ENCODE data around the gene CBX5. TPM values are rescaled to one million over a fixed set of nuclear protein-coding genes. Genes with fewer than 3 reads are reported as not detected.
A peak's percentile ranks its signal among the peaks of the same experiment; 100 is the strongest.

The CBX5 gene
- total and polyA plus RNA-seq, 9 of the 15 experiments (the other 6 are each of a cell fraction or from before 2014, with no cell fraction given) = 32.6 to 102 (median 59.2) TPM

GRCh38 chr12:54306925-54307741, 27.2 kb upstream of the CBX5 start (continued):
- TF ChIP-seq, protein P1, sequence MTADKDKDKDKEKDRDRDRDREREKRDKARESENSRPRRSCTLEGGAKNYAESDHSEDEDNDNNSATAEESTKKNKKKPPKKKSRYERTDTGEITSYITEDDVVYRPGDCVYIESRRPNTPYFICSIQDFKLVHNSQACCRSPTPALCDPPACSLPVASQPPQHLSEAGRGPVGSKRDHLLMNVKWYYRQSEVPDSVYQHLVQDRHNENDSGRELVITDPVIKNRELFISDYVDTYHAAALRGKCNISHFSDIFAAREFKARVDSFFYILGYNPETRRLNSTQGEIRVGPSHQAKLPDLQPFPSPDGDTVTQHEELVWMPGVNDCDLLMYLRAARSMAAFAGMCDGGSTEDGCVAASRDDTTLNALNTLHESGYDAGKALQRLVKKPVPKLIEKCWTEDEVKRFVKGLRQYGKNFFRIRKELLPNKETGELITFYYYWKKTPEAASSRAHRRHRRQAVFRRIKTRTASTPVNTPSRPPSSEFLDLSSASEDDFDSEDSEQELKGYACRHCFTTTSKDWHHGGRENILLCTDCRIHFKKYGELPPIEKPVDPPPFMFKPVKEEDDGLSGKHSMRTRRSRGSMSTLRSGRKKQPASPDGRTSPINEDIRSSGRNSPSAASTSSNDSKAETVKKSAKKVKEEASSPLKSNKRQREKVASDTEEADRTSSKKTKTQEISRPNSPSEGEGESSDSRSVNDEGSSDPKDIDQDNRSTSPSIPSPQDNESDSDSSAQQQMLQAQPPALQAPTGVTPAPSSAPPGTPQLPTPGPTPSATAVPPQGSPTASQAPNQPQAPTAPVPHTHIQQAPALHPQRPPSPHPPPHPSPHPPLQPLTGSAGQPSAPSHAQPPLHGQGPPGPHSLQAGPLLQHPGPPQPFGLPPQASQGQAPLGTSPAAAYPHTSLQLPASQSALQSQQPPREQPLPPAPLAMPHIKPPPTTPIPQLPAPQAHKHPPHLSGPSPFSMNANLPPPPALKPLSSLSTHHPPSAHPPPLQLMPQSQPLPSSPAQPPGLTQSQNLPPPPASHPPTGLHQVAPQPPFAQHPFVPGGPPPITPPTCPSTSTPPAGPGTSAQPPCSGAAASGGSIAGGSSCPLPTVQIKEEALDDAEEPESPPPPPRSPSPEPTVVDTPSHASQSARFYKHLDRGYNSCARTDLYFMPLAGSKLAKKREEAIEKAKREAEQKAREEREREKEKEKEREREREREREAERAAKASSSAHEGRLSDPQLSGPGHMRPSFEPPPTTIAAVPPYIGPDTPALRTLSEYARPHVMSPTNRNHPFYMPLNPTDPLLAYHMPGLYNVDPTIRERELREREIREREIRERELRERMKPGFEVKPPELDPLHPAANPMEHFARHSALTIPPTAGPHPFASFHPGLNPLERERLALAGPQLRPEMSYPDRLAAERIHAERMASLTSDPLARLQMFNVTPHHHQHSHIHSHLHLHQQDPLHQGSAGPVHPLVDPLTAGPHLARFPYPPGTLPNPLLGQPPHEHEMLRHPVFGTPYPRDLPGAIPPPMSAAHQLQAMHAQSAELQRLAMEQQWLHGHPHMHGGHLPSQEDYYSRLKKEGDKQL (CRISPR knock-in tag; IDR thresholded peaks at IDR 0.05; ENCODE audit: borderline replicate concordance) = no peak
- TF ChIP-seq MYNN (IDR thresholded peaks at IDR 0.05) (peak; percentile 82), MYNN (CRISPR knock-in tag; IDR thresholded peaks at IDR 0.05) (no peak), SIRT6 (IDR thresholded peaks at IDR 0.05; ENCODE audit: low read depth, low read length) (no peak), RFX5 (IDR thresholded peaks at IDR 0.05; ENCODE audit: low read depth, low read length) (no peak), ZNF134 (CRISPR knock-in tag; conservative IDR thresholded peaks at IDR 0.05) (no peak), BCLAF1 (IDR thresholded peaks at IDR 0.05; ENCODE audit: borderline replicate concordance in 1 of 2, control insufficient read depth in 1 of 2, low read depth in 2 of 2, low read length in 1 of 2) (no peak), SAFB2 (IDR thresholded peaks at IDR 0.05; ENCODE audit: borderline replicate concordance, low read depth, low read length, severe bottlenecking) (no peak), PYGO2 (tag; IDR thresholded peaks at IDR 0.05) (no peak), MTA3 (IDR thresholded peaks at IDR 0.05; ENCODE audit: borderline replicate concordance) (peak; percentile 93)
- TF ChIP-seq, protein P2, sequence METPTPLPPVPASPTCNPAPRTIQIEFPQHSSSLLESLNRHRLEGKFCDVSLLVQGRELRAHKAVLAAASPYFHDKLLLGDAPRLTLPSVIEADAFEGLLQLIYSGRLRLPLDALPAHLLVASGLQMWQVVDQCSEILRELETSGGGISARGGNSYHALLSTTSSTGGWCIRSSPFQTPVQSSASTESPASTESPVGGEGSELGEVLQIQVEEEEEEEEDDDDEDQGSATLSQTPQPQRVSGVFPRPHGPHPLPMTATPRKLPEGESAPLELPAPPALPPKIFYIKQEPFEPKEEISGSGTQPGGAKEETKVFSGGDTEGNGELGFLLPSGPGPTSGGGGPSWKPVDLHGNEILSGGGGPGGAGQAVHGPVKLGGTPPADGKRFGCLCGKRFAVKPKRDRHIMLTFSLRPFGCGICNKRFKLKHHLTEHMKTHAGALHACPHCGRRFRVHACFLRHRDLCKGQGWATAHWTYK (CRISPR knock-in tag; IDR thresholded peaks at IDR 0.05) = peak; percentile 97
- TF ChIP-seq, protein P3, sequence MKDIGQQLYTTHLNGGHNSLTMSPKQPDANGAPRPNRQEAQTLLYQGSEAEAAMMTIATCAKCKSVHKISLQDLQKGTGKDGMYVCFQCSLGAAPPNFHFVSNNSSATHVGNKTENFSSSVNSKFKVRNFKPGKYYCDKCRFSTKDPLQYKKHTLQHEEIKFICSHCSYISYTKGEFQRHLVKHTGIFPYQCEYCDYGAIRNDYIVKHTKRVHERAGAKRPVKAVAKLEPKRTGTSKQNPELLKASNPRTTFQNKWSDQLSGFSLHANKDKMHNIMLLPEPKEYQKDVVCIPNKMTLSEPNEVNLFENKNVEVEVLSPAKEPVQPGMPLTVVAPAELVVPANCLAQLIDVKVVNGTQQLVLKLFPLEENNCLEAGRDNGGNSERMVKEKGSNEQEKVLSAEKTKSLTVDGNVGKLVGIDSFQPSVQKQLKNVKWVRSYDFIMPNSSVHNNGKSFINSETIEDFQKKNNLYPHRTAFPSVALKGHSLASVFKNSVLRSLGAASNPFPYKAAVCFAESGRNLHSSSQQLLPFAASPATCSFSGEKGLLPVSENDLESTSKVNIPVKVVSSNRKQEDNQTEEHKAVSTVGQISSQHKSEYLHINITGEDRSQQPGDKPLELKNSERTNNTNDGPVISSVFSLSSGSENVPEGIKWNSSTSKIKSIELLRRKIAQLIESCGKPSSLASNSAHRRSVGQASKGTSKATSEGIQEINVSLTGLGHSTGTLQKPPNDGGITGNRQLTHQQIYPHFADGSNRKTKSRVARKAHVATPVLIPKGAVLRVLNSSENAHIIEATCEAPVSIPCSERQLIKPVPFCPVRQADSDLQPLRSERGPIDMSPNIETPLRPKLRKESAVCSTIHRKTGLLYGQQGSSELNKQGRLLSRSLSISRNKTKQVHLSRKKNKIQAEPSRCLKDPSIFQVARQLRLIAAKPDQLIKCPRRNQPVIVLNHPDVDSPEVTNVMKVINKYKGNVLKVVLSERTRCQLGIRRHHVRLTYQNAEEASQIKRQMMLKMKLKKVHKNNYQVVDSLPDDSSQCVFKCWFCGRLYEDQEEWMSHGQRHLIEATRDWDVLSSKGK (CRISPR knock-in tag; IDR thresholded peaks at IDR 0.05) = no peak
